Fibroblast of lung (primary cell): ENCODE measurements around the gene APP. TPM values are rescaled to one million over a fixed set of nuclear protein-coding genes. Genes with fewer than 3 reads are reported as not detected.

Source experiments
- DNase-seq, 2 donors: peaks; one replicate each; pipeline versions ENCODE4 v3.0.0 to v3.0.0-alpha.2; 2010; ENCODE audit warnings: low read depth in 2 of 2
- H2AFZ ChIP-seq: 2 replicates; pipeline ENCODE4 v1.5.1; 2012; ENCODE audit warnings: low read length, control low read depth, inconsistent platforms
- H3K27ac ChIP-seq: 2 replicates; pipeline ENCODE4 v1.5.1; 2011; ENCODE audit warnings: low read length, control low read depth; ENCODE audit not compliant: insufficient read depth
- H3K27me3 ChIP-seq: 2 replicates; pipeline ENCODE4 v1.5.1; 2011; ENCODE audit warnings: mild to moderate bottlenecking, low read length; ENCODE audit not compliant: control insufficient read depth, insufficient read depth
- H3K36me3 ChIP-seq: 2 replicates; pipeline ENCODE4 v1.5.1; 2011; ENCODE audit warnings: low read length; ENCODE audit not compliant: control insufficient read depth, insufficient read depth
- H3K4me1 ChIP-seq: 2 replicates; pipeline ENCODE4 v1.5.1; 2011; ENCODE audit warnings: low read length; ENCODE audit not compliant: control insufficient read depth, insufficient read depth; ENCODE audit errors: extremely low read depth
- H3K4me2 ChIP-seq: 2 replicates; pipeline ENCODE4 v1.5.1; 2011; ENCODE audit warnings: low read length, control low read depth; ENCODE audit not compliant: insufficient read depth; ENCODE audit errors: extremely low read depth
- H3K4me3 ChIP-seq, 4 experiments: fragments of 200-600 bp in 1 of 4; sonication (generic) in 1 of 4; replicated peaks in 1 of 4; 2 replicates each; pipeline ENCODE4 v1.5.1; 2011 to 2016; ENCODE audit warnings: low read length in 4 of 4, low read depth in 3 of 4, mild to moderate bottlenecking in 3 of 4, control low read depth in 2 of 4, inconsistent platforms in 1 of 4, mixed read lengths in 1 of 4; ENCODE audit not compliant: insufficient read depth in 1 of 4; ENCODE audit errors: control extremely low read depth in 1 of 4
- H3K79me2 ChIP-seq: 2 replicates; pipeline ENCODE4 v1.5.1; 2012; ENCODE audit warnings: mild to moderate bottlenecking, low read length, inconsistent platforms; ENCODE audit not compliant: control insufficient read depth, insufficient read depth
- H3K9ac ChIP-seq: 2 replicates; pipeline ENCODE4 v1.5.1; 2011; ENCODE audit warnings: mild to moderate bottlenecking, low read length, control low read depth; ENCODE audit not compliant: insufficient read depth
- H3K9me3 ChIP-seq: 2 replicates; pipeline ENCODE4 v1.5.1; 2012; ENCODE audit warnings: low read depth, low read length; ENCODE audit not compliant: control insufficient read depth, insufficient read depth
- H4K20me1 ChIP-seq: 2 replicates; pipeline ENCODE4 v1.5.1; 2011; ENCODE audit warnings: low read length; ENCODE audit not compliant: control insufficient read depth, insufficient read depth; ENCODE audit errors: extremely low read depth
- EZH2 ChIP-seq: IDR thresholded peaks from 2 replicates; pipeline ENCODE4 v1.5.1; 2012; ENCODE audit warnings: low read length, control low read depth, mild to moderate bottlenecking; ENCODE audit errors: missing control alignments
- polyA plus RNA-seq, 2 donors: library from polyadenylated mRNA; depleted of rRNA in 1 of 2; stranded (reverse) in 1 of 2; unstranded in 1 of 2; fragments of >200 nt; gene quantifications; 2 replicates each; pipeline ENCODE4 v1.2.1, GENCODE V29; 2011 to 2012; ENCODE audit warnings: missing spikeins in 1 of 2
- total RNA-seq: library from RNA; depleted of rRNA; stranded (reverse); fragments of >200 nt; gene quantifications from 2 replicates; pipeline ENCODE4 v1.2.1, GENCODE V29; 2014
- TF ChIP-seq, protein P1 (sequence below), 2 donors: IDR thresholded peaks in 1 of 2; conservative IDR thresholded peaks in 1 of 2; 1 replicate in 1 of 2; 2 replicates in 1 of 2; pipeline ENCODE4 v1.5.1; 2011 to 2012; ENCODE audit warnings: low read length in 2 of 2, control low read depth in 1 of 2, inconsistent platforms in 1 of 2, low read depth in 1 of 2, mild to moderate bottlenecking in 1 of 2

Gene APP
- total and polyA plus RNA-seq, 2 donors (not counting 1 experiment from before 2014, with no cell fraction given), result 633 to 1,088 TPM

DNA sequence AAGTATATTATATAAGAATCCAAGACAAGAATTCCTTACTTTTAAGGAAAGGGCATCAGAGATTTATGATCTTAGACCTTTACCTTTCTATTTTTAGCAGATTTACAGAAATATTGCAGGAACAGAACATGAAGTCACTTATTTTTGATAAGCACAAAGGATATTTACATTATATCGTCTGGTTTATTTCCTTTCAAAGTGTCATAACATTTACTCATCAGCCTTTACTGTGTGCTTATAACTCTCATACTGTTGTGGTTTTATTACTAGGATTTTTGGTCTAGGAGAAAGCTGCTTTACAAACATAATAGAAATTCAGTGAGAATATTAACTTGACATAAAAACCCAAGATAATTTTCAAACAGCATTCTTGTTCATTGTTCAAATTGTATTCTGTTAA, 47.6 kb downstream of the APP start:
- TF ChIP-seq EZH2, result no peak
- TF ChIP-seq, protein P1, sequence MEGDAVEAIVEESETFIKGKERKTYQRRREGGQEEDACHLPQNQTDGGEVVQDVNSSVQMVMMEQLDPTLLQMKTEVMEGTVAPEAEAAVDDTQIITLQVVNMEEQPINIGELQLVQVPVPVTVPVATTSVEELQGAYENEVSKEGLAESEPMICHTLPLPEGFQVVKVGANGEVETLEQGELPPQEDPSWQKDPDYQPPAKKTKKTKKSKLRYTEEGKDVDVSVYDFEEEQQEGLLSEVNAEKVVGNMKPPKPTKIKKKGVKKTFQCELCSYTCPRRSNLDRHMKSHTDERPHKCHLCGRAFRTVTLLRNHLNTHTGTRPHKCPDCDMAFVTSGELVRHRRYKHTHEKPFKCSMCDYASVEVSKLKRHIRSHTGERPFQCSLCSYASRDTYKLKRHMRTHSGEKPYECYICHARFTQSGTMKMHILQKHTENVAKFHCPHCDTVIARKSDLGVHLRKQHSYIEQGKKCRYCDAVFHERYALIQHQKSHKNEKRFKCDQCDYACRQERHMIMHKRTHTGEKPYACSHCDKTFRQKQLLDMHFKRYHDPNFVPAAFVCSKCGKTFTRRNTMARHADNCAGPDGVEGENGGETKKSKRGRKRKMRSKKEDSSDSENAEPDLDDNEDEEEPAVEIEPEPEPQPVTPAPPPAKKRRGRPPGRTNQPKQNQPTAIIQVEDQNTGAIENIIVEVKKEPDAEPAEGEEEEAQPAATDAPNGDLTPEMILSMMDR (conservative IDR thresholded peaks at IDR 0.05 in 1 of 2, IDR thresholded peaks at IDR 0.05 in 1 of 2; ENCODE audit: low read depth in 1 of 2, low read length in 2 of 2), result no peak
- no peak overlapping the region for H2AFZ ChIP-seq
- no peaks in the 10 kb centered on the region for H3K36me3 ChIP-seq
- peaks cover 9% of the 10 kb centered on the region for H3K4me1 ChIP-seq
- H4K20me1 ChIP-seq, result no peaks in the 10 kb centered on the region
- peaks cover 38% of the 10 kb centered on the region for H3K79me2 ChIP-seq
- no peak for DNase-seq
- H3K4me2 ChIP-seq, result no peak overlapping the region
- H3K9me3 ChIP-seq, result no peaks in the 10 kb centered on the region
- no peak overlapping the region for H3K9ac ChIP-seq
- no peaks in the 10 kb centered on the region for H3K27me3 ChIP-seq
- no peak overlapping the region for H3K27ac ChIP-seq
- H3K4me3 ChIP-seq, result no peak overlapping the region

DNA sequence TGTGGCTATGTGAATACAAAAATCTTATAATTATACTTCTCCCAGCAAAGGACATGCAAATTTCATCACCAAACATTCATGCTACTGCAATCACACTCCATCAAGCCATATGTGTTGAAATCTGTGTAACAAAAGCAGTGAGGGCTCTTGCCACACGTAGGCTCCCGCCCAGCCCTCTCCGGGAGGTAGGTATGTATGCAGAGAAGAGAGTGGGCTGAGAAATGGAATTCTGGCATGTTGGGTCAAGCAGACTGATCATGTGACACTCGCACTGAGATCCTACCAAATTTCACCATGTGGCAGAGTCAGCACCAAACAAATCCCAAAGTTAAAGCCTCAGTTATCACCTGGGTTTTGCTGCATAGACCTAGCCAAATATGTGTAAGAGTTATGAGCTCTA, 49.7 kb downstream of the APP start:
- H3K4me1 ChIP-seq, result peaks cover 7% of the 10 kb centered on the region
- H3K9ac ChIP-seq, result no peak overlapping the region
- no peak overlapping the region for H2AFZ ChIP-seq
- H3K36me3 ChIP-seq, result no peaks in the 10 kb centered on the region
- H3K4me3 ChIP-seq, result no peak overlapping the region
- no peaks in the 10 kb centered on the region for H3K27me3 ChIP-seq
- H4K20me1 ChIP-seq, result no peaks in the 10 kb centered on the region
- H3K9me3 ChIP-seq, result no peaks in the 10 kb centered on the region
- H3K4me2 ChIP-seq, result no peak overlapping the region
- TF ChIP-seq, protein P1 (conservative IDR thresholded peaks at IDR 0.05 in 1 of 2, IDR thresholded peaks at IDR 0.05 in 1 of 2; ENCODE audit: low read depth in 1 of 2, low read length in 2 of 2), result no peak
- no peak for TF ChIP-seq EZH2
- DNase-seq, result peak in 1 of 2 donors; percentile 45
- H3K27ac ChIP-seq, result no peak overlapping the region
- H3K79me2 ChIP-seq, result peaks cover 27% of the 10 kb centered on the region

- Histone ChIP-seq H3K9ac (no peak overlapping the region), H3K79me2 (peaks cover 28% of the 10 kb centered on the region), H3K4me1 (peaks cover 5% of the 10 kb centered on the region), H3K4me3 (no peak overlapping the region), H2AFZ (no peak overlapping the region), H3K36me3 (no peaks in the 10 kb centered on the region), H3K4me2 (no peak overlapping the region), H3K9me3 (no peaks in the 10 kb centered on the region), H4K20me1 (no peaks in the 10 kb centered on the region), H3K27me3 (no peaks in the 10 kb centered on the region), H3K27ac (no peak overlapping the region)
- no peak for DNase-seq
- no peak for TF ChIP-seq EZH2
- TF ChIP-seq, protein P1 (conservative IDR thresholded peaks at IDR 0.05 in 1 of 2, IDR thresholded peaks at IDR 0.05 in 1 of 2; ENCODE audit: low read depth in 1 of 2, low read length in 2 of 2), result no peak
Measured at GRCh38 chr21:26119906-26120305, 50.7 kb downstream of the APP start.
